Keratinocyte (primary cell): ENCODE results near the gene SLC5A5.

Source experiments
- EZH2 ChIP-seq: IDR thresholded peaks from one replicate; pipeline ENCODE4 v1.6.1; 2012; ENCODE audit warnings: inconsistent platforms, mild to moderate bottlenecking, low read length, moderate library complexity
- TF ChIP-seq, protein P1 (sequence below), 3 experiments: IDR thresholded peaks in 1 of 3; conservative IDR thresholded peaks in 1 of 3; optimal IDR thresholded peaks in 1 of 3; 2 replicates in 2 of 3; 3 replicates in 1 of 3; pipeline versions ENCODE3 to v1.5.1; 2011; ENCODE audit warnings: low read length in 3 of 3, mild to moderate bottlenecking in 3 of 3, moderate library complexity in 2 of 3, control low read depth in 1 of 3, inconsistent platforms in 1 of 3; ENCODE audit not compliant: insufficient read depth in 2 of 3; ENCODE audit errors: extremely low read depth in 1 of 3

DNA sequence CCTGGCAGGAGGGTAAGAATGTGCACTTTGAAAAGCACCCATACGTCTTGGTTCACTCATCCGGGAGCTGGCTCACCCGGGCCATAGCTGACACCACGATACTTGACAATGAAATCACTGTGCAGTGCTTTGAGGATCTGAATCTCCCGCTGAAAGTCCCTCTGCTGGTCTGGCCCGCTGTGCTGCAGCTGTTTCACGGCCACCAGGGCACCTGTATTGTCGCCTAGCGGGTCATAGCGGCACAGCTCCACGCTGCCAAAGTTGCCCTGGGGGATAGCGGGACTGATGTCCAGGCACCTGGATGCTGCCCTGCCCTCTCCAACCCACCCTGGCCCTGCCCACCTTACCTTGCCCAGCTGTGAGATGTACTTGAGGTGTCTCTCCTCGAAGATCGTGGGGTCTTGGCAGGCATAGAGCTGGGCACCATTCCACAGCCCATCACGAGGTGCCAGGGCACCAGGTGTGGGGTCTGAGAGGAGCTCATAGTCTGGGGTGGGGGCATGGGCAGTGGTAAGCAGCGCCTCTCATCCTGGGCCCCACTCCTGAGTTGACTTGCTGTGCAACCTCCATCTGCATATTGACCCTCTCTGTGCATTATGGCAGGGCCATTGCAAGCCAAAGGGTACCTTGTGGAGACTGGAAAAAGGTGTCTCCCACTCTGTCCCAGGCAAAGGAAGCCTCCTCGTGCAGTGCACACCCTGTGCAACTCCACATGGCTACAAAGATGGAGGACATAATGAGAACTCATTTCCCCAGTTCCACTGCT is 39.1 kb upstream of the SLC5A5 start:
- TF ChIP-seq, protein P1, sequence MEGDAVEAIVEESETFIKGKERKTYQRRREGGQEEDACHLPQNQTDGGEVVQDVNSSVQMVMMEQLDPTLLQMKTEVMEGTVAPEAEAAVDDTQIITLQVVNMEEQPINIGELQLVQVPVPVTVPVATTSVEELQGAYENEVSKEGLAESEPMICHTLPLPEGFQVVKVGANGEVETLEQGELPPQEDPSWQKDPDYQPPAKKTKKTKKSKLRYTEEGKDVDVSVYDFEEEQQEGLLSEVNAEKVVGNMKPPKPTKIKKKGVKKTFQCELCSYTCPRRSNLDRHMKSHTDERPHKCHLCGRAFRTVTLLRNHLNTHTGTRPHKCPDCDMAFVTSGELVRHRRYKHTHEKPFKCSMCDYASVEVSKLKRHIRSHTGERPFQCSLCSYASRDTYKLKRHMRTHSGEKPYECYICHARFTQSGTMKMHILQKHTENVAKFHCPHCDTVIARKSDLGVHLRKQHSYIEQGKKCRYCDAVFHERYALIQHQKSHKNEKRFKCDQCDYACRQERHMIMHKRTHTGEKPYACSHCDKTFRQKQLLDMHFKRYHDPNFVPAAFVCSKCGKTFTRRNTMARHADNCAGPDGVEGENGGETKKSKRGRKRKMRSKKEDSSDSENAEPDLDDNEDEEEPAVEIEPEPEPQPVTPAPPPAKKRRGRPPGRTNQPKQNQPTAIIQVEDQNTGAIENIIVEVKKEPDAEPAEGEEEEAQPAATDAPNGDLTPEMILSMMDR (optimal IDR thresholded peaks at IDR 0.05 in 1 of 3, IDR thresholded peaks at IDR 0.05 in 1 of 3, conservative IDR thresholded peaks at IDR 0.05 in 1 of 3; ENCODE audit: extremely low read depth in 1 of 3, insufficient read depth in 2 of 3, low read length in 3 of 3): no peak
- TF ChIP-seq EZH2: no peak
